Renal cortex interstitium (tissue), 15 donors: ENCODE measurements around the gene FRG2C. TPM values are rescaled to one million over a fixed set of nuclear protein-coding genes. Genes with fewer than 3 reads are reported as not detected.
"Not testable (repeated sequence)": the region's sequence is repeated elsewhere in the genome, so short reads cannot be mapped to it uniquely, and the experiment has no call there.

ENCODE experiments used
- DNase-seq, 11 donors: peaks; one replicate each; pipeline ENCODE4 v3.0.0-alpha.2; 2013; ENCODE audit warnings: low read depth in 9 of 11, low spot score in 4 of 11; ENCODE audit errors: extremely low read depth in 1 of 11
- long read RNA-seq, 16 experiments: transcript quantifications; one replicate each; lab custom pipeline, GENCODE V29; 2026
- polyA plus RNA-seq, 3 donors: library from polyadenylated mRNA; unstranded; fragments of 120-200 nt; gene quantifications; one replicate each; pipeline ENCODE4 v1.2.1, GENCODE V29; 2013; ENCODE audit not compliant: insufficient read length in 3 of 3

FRG2C gene
- under 1 TPM in 1 of 3 donors, not detected in 2; 0.18 TPM for polyA plus RNA-seq
- long read RNA-seq, donor 1: 0 reads
- long read RNA-seq, donor 2: 0 reads
- long read RNA-seq, donor 3: 0 reads
- long read RNA-seq, donor 4: 0 reads
- long read RNA-seq, donor 5: 0 reads
- long read RNA-seq, donor 6: 0 reads
- long read RNA-seq, donor 7: 0 reads
- long read RNA-seq, donor 8: 0 reads
- long read RNA-seq, donor 9: 0 reads
- long read RNA-seq, donor 10: 0 reads
- long read RNA-seq, donor 11: 0 reads
- long read RNA-seq, donor 12: 0 reads
- long read RNA-seq, donor 13: 0 reads
- long read RNA-seq, donor 14: 0 reads
- long read RNA-seq, donor 15: 0 reads
- long read RNA-seq, donor 16: 0 reads

DNA sequence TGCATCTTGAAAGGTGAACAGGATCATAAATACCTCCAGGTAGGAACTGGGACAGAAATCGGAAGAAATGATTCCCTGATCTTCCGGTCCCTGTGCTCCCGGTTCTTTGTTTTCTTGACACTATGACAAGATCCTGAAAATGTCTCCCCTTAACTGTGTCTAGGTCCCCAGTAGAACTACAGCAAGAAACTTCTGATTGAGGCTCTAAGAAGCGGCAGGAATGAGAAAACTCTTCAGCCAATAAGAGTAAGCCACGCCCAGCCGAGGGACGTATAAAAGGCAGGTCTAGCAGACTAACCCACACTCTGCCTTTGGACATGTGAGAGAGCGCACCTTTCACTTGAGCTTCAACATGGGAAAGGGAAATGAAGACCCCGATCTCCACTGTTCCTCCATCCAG lies at the start of gene FRG2C:
TSS of gene FRG2C (plus strand) at position 301 of the 400 bp plus-strand sequence. CDS start at position 353, 52 bp downstream.
- DNase-seq: not testable (repeated sequence)

DNA sequence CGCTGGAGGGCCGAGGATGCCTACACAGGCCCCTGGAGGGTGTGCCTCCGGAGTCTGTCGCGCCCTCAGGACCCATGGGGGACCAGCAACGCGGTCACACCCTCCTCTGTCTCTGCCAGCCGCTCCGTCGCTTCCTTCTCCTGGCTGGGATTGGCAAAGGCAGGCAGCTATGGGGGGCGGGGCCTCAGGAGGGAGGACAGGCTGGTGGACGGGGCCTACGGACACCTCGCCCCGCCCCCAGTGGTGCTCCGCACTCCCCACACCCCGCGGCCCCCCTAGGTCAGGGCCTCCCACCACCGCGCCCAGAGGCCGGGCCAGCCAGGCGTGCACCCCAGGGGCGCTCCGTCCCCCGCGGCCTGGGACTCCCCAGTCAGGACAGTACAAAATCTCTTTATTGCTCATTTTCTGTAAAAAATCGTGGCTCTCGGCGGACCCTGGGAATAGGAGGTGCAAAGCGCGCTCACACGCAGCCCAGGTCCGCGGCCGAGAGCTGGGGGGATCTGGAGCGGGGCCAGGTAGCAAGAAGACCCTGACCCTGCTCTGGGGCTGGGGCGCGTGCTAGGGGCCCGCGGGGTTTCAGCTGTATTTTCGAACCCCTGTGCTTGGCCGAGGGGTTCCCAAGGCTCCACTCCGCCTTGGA lies 45.3 kb upstream of the FRG2C start:
- peak in 4 of 11 donors; percentile 32 to 54 (median 35) for DNase-seq

- peak in 1 of 11 donors; percentile 5 for DNase-seq
Measured at GRCh38 chr3:75619481-75620031, 44.6 kb upstream of the FRG2C start.

DNA sequence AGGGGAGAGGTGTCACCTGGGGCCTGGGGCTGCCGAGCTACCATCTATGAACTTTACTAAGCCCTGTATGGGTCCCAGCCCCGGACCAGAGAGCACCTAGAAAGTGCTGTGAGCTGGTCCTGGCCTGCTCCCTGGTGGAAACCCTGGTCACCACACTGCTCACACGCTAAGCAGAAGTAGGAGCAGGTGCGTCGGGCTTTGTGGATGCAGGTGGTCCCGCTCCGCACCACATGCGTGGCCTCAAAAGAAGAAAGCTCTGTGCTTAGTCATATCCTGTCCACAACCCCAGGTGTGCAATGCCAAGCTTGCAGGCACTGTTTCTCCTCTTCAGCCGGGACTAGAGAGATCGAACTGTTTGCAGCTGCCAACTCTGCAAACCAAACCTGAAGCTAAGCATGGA lies 42.4 kb upstream of the FRG2C start:
- not testable (repeated sequence) for DNase-seq

- DNase-seq: not testable (repeated sequence)
Measured at GRCh38 chr3:75623656-75624055, 40.5 kb upstream of the FRG2C start.

- DNase-seq: not testable (repeated sequence)
Measured at GRCh38 chr3:75630887-75631535, 33.1 kb upstream of the FRG2C start.

- DNase-seq: no peak
Measured at GRCh38 chr3:75631541-75631940, 32.6 kb upstream of the FRG2C start.

DNA sequence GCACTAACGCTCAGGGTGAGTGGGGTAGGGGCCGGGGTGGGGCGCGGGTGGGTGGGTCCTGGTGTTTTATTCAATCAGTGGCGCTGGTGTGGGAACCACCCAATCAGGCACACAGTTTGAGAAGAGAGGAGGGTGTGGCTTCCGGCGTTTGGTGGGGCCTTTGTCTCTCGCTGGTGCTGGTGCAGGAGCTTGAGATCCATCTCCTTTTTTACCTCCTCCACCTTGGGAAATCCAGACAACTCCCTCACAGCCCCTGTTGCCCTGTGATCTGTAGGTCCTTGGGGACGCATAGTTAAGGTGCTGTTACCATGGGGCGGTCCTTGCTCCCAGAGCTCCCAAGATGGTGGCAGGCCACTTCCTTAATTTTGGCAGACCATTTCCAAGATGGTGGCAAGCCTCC lies 25.2 kb upstream of the FRG2C start:
- not testable (repeated sequence) for DNase-seq

- peak in 10 of 11 donors; percentile 41 to 85 (median 66) for DNase-seq
Measured at GRCh38 chr3:75641107-75641517, 23.0 kb upstream of the FRG2C start.

DNA sequence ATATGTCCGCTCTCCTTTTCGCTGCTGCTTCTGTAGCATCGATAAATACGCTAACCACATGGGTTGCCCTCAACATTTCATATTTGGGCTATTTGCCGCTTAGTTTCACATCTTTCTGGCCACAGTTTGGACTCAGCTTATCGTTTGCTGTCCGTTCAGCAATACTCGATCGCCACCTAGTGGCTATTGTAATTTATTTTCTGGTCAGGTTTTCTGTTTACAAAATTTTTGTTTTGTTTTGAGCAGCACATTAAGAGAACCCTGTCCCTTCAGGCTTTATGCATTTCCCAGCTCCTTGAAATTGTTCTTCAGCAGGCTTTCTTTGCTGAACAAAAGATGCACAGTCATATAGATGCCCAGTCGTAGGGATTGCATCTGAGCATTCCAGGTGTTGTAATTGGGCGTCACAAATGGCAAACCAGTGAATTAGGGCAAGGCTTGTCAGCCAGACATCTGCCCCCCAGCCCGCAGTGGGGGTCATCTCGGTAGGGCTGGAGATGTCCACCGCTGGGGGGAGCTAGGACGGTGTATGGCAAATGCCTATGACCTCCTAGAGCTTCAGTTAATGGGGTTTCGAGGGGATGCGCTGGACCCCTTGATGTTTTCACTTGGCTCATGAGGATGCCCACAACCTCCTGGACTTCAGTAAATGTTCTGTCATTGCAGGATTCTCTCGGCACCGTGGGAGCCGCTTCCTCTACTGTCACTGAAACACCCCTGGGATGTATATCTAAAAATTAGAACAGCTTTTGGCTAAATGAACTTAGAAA lies 20.9 kb upstream of the FRG2C start:
- DNase-seq: peak in 1 of 11 donors; percentile 36

GRCh38 chr3:75645548-75645947 lies 18.6 kb upstream of the FRG2C start:
- DNase-seq: not testable (repeated sequence)

DNA sequence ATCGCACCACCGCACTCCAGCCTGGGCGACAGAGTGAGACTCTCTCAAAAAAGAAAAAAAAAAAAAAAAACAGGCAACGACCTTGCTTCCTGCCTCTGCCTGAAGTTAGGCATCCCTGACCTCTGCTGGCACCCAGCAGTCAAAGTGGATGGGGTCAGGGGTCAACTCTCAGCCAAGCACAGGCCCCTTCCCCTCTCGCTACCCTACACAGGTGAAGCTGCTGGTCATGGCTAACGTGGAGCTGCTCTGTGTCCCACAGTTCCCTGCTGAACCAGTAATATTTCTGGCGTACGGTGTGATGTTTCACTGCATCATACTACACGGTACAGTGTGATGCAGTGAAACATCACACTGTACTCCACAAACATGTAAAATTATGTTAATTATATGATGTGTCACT lies 13.9 kb upstream of the FRG2C start:
- DNase-seq: no peak

- not testable (repeated sequence) for DNase-seq
Measured at GRCh38 chr3:75655101-75655904, 8.8 kb upstream of the FRG2C start.

DNA sequence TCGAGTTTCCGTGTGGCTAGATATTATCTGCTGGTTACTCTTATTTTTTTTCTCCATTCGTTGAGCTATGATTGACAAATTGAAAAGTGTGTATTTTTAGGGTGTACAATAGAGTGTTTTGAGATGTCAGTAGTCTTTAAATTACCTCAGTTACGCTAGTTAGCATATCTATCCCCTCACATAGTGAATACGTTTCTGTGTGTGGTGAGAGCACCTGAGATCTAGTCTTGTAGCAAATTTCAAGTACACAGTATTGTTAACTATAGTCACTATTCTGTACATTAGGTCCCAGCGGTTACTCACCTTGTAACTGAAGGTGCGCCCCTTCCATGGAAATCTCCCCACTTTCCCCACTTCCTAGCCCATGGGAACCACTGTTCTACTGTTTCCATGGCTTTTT lies 8.2 kb upstream of the FRG2C start:
- DNase-seq: not testable (repeated sequence)

DNA sequence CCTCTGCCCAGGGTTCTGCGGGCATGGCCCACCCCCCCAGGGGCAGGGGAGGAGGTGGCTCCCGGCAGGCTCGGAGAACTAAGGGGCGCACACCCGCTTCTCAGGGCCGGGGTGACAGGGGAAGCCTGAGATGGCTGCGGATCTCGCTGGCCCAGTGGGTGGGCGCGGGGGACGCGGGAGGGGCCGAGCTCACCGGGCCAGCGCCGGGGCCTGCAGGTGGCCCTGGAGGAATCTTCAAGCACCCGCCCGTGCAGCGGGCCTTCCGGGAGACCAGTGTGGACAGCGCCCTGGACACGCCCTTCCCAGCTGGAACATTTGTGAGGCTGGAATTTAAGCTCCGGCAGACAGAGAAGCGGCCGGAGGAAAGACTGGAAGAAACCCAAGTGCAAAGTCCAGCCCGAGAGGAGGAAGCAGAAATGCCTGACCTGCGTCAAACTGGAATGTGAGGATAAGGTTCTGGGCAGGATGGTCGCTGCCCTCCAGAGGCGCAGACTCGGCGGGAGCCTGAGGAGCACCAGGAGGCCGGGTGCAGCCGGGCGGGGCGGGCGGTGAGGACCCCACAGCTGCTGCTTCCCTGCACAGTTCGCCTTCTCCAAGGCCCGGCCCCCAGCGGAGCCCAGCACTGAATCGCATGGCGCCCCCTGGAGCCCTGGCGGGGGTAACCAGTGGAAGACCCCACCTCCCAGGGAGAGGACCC lies 5.6 kb upstream of the FRG2C start:
- not testable (repeated sequence) for DNase-seq

GRCh38 chr3:75659108-75659433 lies 5.1 kb upstream of the FRG2C start:
- not testable (repeated sequence) for DNase-seq

GRCh38 chr3:75665626-75666025 lies 1.5 kb downstream of the FRG2C start:
- not testable (repeated sequence) for DNase-seq
